ENCODE measurements around the gene XPO6.

Gene XPO6

GRCh38 chr16:28086186-28087139 is 125.3 kb downstream of the XPO6 start:
- no peak for DNase-seq

GRCh38 chr16:28085389-28086171 is 126.2 kb downstream of the XPO6 start:
- DNase-seq = no peak

- DNase-seq = no peak
These were observed 127.6 kb downstream of the XPO6 start for GRCh38 chr16:28084209-28084608.

- DNase-seq = no peak
These were observed 129.1 kb downstream of the XPO6 start for GRCh38 chr16:28082624-28083023.

- no peak for DNase-seq
These were observed 130.3 kb downstream of the XPO6 start for GRCh38 chr16:28081391-28081968.

GRCh38 chr16:28078261-28078660 is 133.5 kb downstream of the XPO6 start:
- DNase-seq = no peak

- no peak for DNase-seq
These were observed 137.9 kb downstream of the XPO6 start for GRCh38 chr16:28073836-28074235.

GRCh38 chr16:28072087-28072486 is 139.7 kb downstream of the XPO6 start:
- DNase-seq = no peak

GRCh38 chr16:28069971-28070794 is 141.6 kb downstream of the XPO6 start:
- DNase-seq = no peak

GRCh38 chr16:28068976-28069375 is 142.8 kb downstream of the XPO6 start:
- no peak for DNase-seq

GRCh38 chr16:28067604-28068379 is 144.0 kb downstream of the XPO6 start:
- no peak for DNase-seq

GRCh38 chr16:28064706-28065249 is 147.0 kb downstream of the XPO6 start:
- no peak for DNase-seq

- no peak for DNase-seq
These were observed 147.6 kb downstream of the XPO6 start for GRCh38 chr16:28064150-28064549.

- no peak for DNase-seq
These were observed 148.1 kb downstream of the XPO6 start, which contains the start of gene GSG1L for GRCh38 chr16:28063591-28064061. TSS of gene GSG1L (minus strand) at chr16:28063714. CDS start at chr16:28063424, 290 bp downstream.

GRCh38 chr16:28062847-28063521 is 148.8 kb downstream of the XPO6 start:
- no peak for DNase-seq

GRCh38 chr16:28062261-28062846 is 149.4 kb downstream of the XPO6 start:
- no peak for DNase-seq

- no peak for DNase-seq
These were observed 150.2 kb downstream of the XPO6 start for GRCh38 chr16:28061352-28062101.

- DNase-seq = no peak
These were observed 151.8 kb downstream of the XPO6 start for GRCh38 chr16:28059841-28060575.
